IMR-90 (cell line): ENCODE data around the gene EIF4ENIF1. TPM values are rescaled to one million over a fixed set of nuclear protein-coding genes. Genes with fewer than 3 reads are reported as not detected.

Experiments
- ATAC-seq: fragments of 200-7000 bp; cut with Tn5 transposase; 2 replicates; pipeline ENCODE4 v1.9.1; 2020; ENCODE audit warnings: low read depth, mild to moderate bottlenecking, moderate library complexity
- BruUV-seq: library from RNA; stranded (reverse); fragments of 400-500 nt; replicated peaks from 2 replicates; lab custom pipeline; 2021; lab: Mats Ljungman, UMichigan
- CTCF ChIA-PET: fragments of 300-600 bp; formaldehyde crosslinking; extraction: SDS; loops from one replicate; lab custom pipeline; 2021; ENCODE audit warnings: antibody characterized with exemption; lab: Yijun Ruan, JAX
- POLR2A ChIA-PET: fragments of 300-600 bp; sonication (Branson Sonifier 250); formaldehyde crosslinking; loops from one replicate; lab custom pipeline; 2022; ENCODE audit warnings: antibody characterized with exemption; ENCODE audit not compliant: unreplicated experiment; lab: Charles Lee
- DNase-seq: peaks from one replicate; pipeline ENCODE4 v3.0.0; 2013
- H2AFZ ChIP-seq: replicated peaks from 2 replicates; pipeline ENCODE3; 2013; ENCODE audit warnings: low read length, mild to moderate bottlenecking; ENCODE audit not compliant: poor library complexity
- H2AK5ac ChIP-seq: 2 replicates; pipeline ENCODE4 v1.6.1; 2013; ENCODE audit warnings: low read depth, low read length, inconsistent platforms
- H2AK9ac ChIP-seq: replicated peaks from 2 replicates; pipeline ENCODE3; 2013; ENCODE audit warnings: mild to moderate bottlenecking, low read depth, low read length, moderate library complexity; ENCODE audit not compliant: poor library complexity
- H2BK120ac ChIP-seq: 2 replicates; pipeline ENCODE4 v1.6.1; 2013; ENCODE audit warnings: low read depth, low read length, inconsistent platforms
- H2BK15ac ChIP-seq: 3 replicates; pipeline ENCODE4 v1.6.1; 2013; ENCODE audit warnings: low read depth, low read length, inconsistent platforms
- H2BK20ac ChIP-seq: 2 replicates; pipeline ENCODE4 v1.6.1; 2013; ENCODE audit warnings: low read depth, mild to moderate bottlenecking, inconsistent platforms, low read length, moderate library complexity
- H2BK5ac ChIP-seq: 2 replicates; pipeline ENCODE4 v1.6.1; 2013; ENCODE audit warnings: mild to moderate bottlenecking, low read depth, low read length, inconsistent platforms; ENCODE audit not compliant: poor library complexity, severe bottlenecking
- H3K14ac ChIP-seq: replicated peaks from 2 replicates; pipeline ENCODE4 v1.6.1; 2013; ENCODE audit warnings: low read depth, low read length, inconsistent platforms
- H3K18ac ChIP-seq: 2 replicates; pipeline ENCODE4 v1.6.1; 2013; ENCODE audit warnings: low read depth, low read length, control low read depth
- H3K23ac ChIP-seq: 2 replicates; pipeline ENCODE4 v1.6.1; 2013; ENCODE audit warnings: low read depth, low read length, inconsistent platforms
- H3K27ac ChIP-seq: 2 replicates; pipeline ENCODE4 v1.5.1; 2013; ENCODE audit warnings: mild to moderate bottlenecking, control low read depth, low read length; ENCODE audit not compliant: insufficient read depth
- H3K27me3 ChIP-seq: 2 replicates; pipeline ENCODE4 v1.6.1; 2013; ENCODE audit warnings: low read length; ENCODE audit not compliant: control insufficient read depth, insufficient read depth
- H3K36me3 ChIP-seq: 2 replicates; pipeline ENCODE4 v1.6.1; 2013; ENCODE audit warnings: low read length, mixed read lengths; ENCODE audit not compliant: control insufficient read depth, insufficient read depth
- H3K4ac ChIP-seq: 2 replicates; pipeline ENCODE4 v1.6.1; 2013; ENCODE audit warnings: low read depth, low read length, inconsistent platforms
- H3K4me1 ChIP-seq: 2 replicates; pipeline ENCODE4 v1.6.1; 2013; ENCODE audit warnings: low read length, mixed read lengths; ENCODE audit not compliant: control insufficient read depth, insufficient read depth
- H3K4me2 ChIP-seq: 2 replicates; pipeline ENCODE4 v1.6.1; 2013; ENCODE audit warnings: low read depth, mild to moderate bottlenecking, control low read depth, low read length, moderate library complexity
- H3K4me3 ChIP-seq: 2 replicates; pipeline ENCODE4 v1.5.1; 2013; ENCODE audit warnings: low read depth, mild to moderate bottlenecking, control low read depth, low read length, moderate library complexity; ENCODE audit not compliant: insufficient read depth
- H3K56ac ChIP-seq: 2 replicates; pipeline ENCODE4 v1.6.1; 2013; ENCODE audit warnings: low read length, inconsistent platforms; ENCODE audit not compliant: insufficient read depth; ENCODE audit errors: extremely low read depth
- H3K79me1 ChIP-seq, 2 experiments: 2 replicates each; pipeline ENCODE4 v1.6.1; 2013; ENCODE audit warnings: low read length in 2 of 2, inconsistent platforms in 1 of 2, low read depth in 1 of 2
- H3K9ac ChIP-seq: 2 replicates; pipeline ENCODE4 v1.6.1; 2013; ENCODE audit warnings: low read depth, low read length, control low read depth
- H3K9me1 ChIP-seq: 2 replicates; pipeline ENCODE4 v1.6.1; 2013; ENCODE audit warnings: low read length, inconsistent platforms; ENCODE audit not compliant: insufficient read depth
- H3K9me3 ChIP-seq: 2 replicates; pipeline ENCODE4 v1.6.1; 2013; ENCODE audit warnings: low read length; ENCODE audit not compliant: control insufficient read depth, insufficient read depth
- H4K20me1 ChIP-seq: 2 replicates; pipeline ENCODE4 v1.6.1; 2013; ENCODE audit warnings: low read length, inconsistent platforms; ENCODE audit not compliant: insufficient read depth
- H4K5ac ChIP-seq: 2 replicates; pipeline ENCODE4 v1.6.1; 2013; ENCODE audit warnings: mild to moderate bottlenecking, low read depth, low read length, control low read depth
- H4K8ac ChIP-seq, 2 experiments: 2 replicates each; pipeline ENCODE4 v1.6.1; 2013; ENCODE audit warnings: low read depth in 2 of 2, low read length in 2 of 2, control low read depth in 1 of 2, inconsistent platforms in 1 of 2
- H4K91ac ChIP-seq: 2 replicates; pipeline ENCODE4 v1.6.1; 2013; ENCODE audit warnings: low read depth, low read length, inconsistent platforms; ENCODE audit not compliant: insufficient read depth
- BHLHE40 ChIP-seq: fragments of 150-350 bp; IDR thresholded peaks from 2 replicates; pipeline ENCODE4 v1.6.1; 2016; ENCODE audit warnings: mild to moderate bottlenecking, low read depth, low read length
- CHD1 ChIP-seq: IDR thresholded peaks from 2 replicates; pipeline ENCODE4 v1.6.1; 2012; ENCODE audit warnings: low read depth, low read length, improper control_type of control experiment
- FOS ChIP-seq: fragments of 150-350 bp; IDR thresholded peaks from 2 replicates; pipeline ENCODE4 v1.6.1; 2016; ENCODE audit warnings: low read depth, low read length
- MAZ ChIP-seq: IDR thresholded peaks from 2 replicates; pipeline ENCODE4 v1.6.1; 2012; ENCODE audit warnings: low read depth, mild to moderate bottlenecking, low read length, improper control_type of control experiment, moderate library complexity, borderline replicate concordance
- NFE2L2 ChIP-seq: fragments of 150-350 bp; IDR thresholded peaks from 2 replicates; pipeline ENCODE4 v1.6.1; 2016; ENCODE audit warnings: low read depth, mild to moderate bottlenecking, low read length
- POLR2A ChIP-seq: IDR thresholded peaks from 2 replicates; pipeline ENCODE4 v1.6.1; 2012; ENCODE audit warnings: mild to moderate bottlenecking, low read depth, low read length
- RAD21 ChIP-seq: IDR thresholded peaks from 2 replicates; pipeline ENCODE4 v1.6.1; 2012; ENCODE audit warnings: low read length, improper control_type of control experiment
- RCOR1 ChIP-seq: IDR thresholded peaks from 2 replicates; pipeline ENCODE4 v1.6.1; 2012; ENCODE audit warnings: mild to moderate bottlenecking, low read length, improper control_type of control experiment; ENCODE audit not compliant: insufficient replicate concordance
- RFX5 ChIP-seq: IDR thresholded peaks from 2 replicates; pipeline ENCODE4 v1.8.0; 2012; ENCODE audit warnings: low read depth, mild to moderate bottlenecking, low read length, moderate library complexity
- SMC3 ChIP-seq: fragments of 150-350 bp; IDR thresholded peaks from 2 replicates; pipeline ENCODE4 v1.6.1; 2016; ENCODE audit warnings: low read depth, mild to moderate bottlenecking, antibody characterized with exemption, low read length, moderate library complexity
- WGBS, 2 experiments: methylation state at CpG; one replicate each; pipeline versions ENCODE4 v1.1.5 to v1.1.7; 2013; ENCODE audit warnings: missing lambda C conversion rate in 2 of 2; ENCODE audit not compliant: insufficient read length in 1 of 2; ENCODE audit errors: extremely low coverage in 2 of 2; 5-methylcytosine and 5-hydroxymethylcytosine counted together
- dilution Hi-C: fragments of 300-500 bp; cut with HindIII; formaldehyde crosslinking; loops from one replicate; pipeline ENCODE4 v1.14.3; 2018; ENCODE audit warnings: low sequenced_read_pairs; ENCODE audit not compliant: unreplicated experiment
- in situ Hi-C: fragments of 300-500 bp; cut with MboI; formaldehyde crosslinking; loops from 3 replicates; pipeline ENCODE4 v1.14.3; 2019; ENCODE audit warnings: low sequenced_read_pairs, inconsistent platforms, mixed read lengths
- intact Hi-C: fragments of 100-400 bp; cut with micrococcal nuclease; formaldehyde crosslinking; loops from 2 replicates; pipeline ENCODE4 v1.10.0; 2022
- polyA plus RNA-seq, 3 experiments: library from polyadenylated mRNA; depleted of rRNA; stranded (reverse); fragments of >200 nt; gene quantifications; 2 replicates each; pipeline ENCODE4 v1.2.3, GENCODE V29; 2012; ENCODE audit warnings: low replicate concordance in 1 of 3
- total RNA-seq: library from RNA; depleted of rRNA; stranded (reverse); fragments of >200 nt; gene quantifications from 2 replicates; pipeline ENCODE4 v1.2.3, GENCODE V29; 2012
- TF ChIP-seq, protein P1 (sequence below): fragments of 150-350 bp; IDR thresholded peaks from 2 replicates; pipeline ENCODE4 v1.6.1; 2017; ENCODE audit warnings: mild to moderate bottlenecking, antibody characterized with exemption, low read length, low read depth
- TF ChIP-seq, protein P2 (sequence below): fragments of 150-350 bp; IDR thresholded peaks from 2 replicates; pipeline ENCODE4 v1.6.1; 2016; ENCODE audit warnings: low read depth, mild to moderate bottlenecking, low read length, moderate library complexity, borderline replicate concordance
- TF ChIP-seq, protein P3 (sequence below): conservative IDR thresholded peaks from 2 replicates; pipeline ENCODE4 v1.5.1; 2012; ENCODE audit warnings: mild to moderate bottlenecking, low read depth, low read length, improper control_type of control experiment

The EIF4ENIF1 gene
- total and polyA plus RNA-seq, 2 of the 4 experiments (the other 2 are of a cell fraction) = 14.7 to 16.0 TPM

DNA sequence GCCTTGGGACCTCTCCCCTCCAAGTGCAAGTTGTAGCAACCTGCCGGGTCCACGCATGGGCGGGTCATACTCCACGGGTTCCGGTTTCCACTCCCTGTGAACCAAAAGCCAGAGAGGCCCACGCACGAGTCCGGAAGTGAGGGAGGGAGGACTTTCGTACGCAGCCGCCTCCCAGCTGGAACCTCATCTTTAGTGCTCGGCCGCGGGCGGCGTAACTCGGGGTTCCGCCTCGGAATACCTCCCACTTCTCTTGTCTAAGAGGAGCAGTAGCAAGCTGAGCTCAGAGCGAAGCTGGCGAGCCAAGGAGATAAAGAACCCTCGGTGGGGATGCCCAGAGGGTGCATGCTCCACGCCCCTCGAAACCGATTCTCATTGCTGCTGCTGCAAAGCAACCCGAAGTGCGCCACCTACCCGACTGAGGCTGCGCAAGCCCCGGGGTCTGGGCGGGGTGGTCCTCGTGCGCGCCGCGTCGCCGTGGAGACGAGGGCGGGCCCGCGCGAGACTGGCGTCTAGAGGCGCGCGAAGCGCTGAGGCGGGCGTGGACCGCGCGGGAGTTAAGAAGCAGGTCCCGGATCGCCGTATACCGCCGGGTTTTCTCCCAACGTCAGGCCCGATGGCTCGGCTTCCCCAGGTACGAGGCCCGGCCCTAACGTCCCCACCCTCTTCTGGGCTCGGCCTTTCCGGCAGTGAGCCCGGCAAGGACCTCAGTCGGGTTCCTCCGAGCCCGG is 6.5 kb upstream of the EIF4ENIF1 start, which contains the start of gene SFI1:
Gene SFI1 (plus strand): TSS at position 530 of the 728 bp plus-strand sequence. CDS start 11,749 bp downstream, outside the sequence.
- ATAC-seq = peak; percentile 98
- 0% methylated on average over 16 of the region's 70 CpGs; no CpG with 5 or more reads in 1 of the 2 experiments for WGBS, 2 experiments
- no peaks in the 10 kb centered on the region; the same call in 1 of the 2 replicates for H3K9me1 ChIP-seq
- no peaks in the 10 kb centered on the region for H4K20me1 ChIP-seq
- H3K27me3 ChIP-seq = no peaks in the 10 kb centered on the region
- in situ Hi-C loops (no loop called here), dilution Hi-C loops (no loop called here), intact Hi-C loops (loop anchor here (2.0 to 5.0 kb wide), 2 partner anchors 36 to 137 kb away; no protein-coding TSS in a partner anchor)
- peak within 1 kb of the TSS; percentile 58; the same call in 1 of the 2 replicates for H4K5ac ChIP-seq
- peak within 1 kb of the TSS; percentile 74 for H3K4me2 ChIP-seq
- H3K14ac ChIP-seq = peak within 1 kb of the TSS; percentile 71
- peak within 1 kb of the TSS; percentile 56 for H2BK5ac ChIP-seq
- no peaks in the 10 kb centered on the region for H3K36me3 ChIP-seq
- H2AFZ ChIP-seq = peak within 1 kb of the TSS; percentile 94
- peak within 1 kb of the TSS; percentile 80 for H3K27ac ChIP-seq
- H4K91ac ChIP-seq = peak within 1 kb of the TSS; percentile 66; the same call in 1 of the 2 replicates
- H3K9me3 ChIP-seq = no peaks in the 10 kb centered on the region
- ChIA-PET CTCF (interaction anchor here (0.6 kb wide), 1 partner anchor 9 kb away, joined by 3 read pairs; no protein-coding TSS in a partner anchor), POLR2A (no interaction called here)
- BruUV-seq = TSS peak; percentile 63
- H3K4ac ChIP-seq = peak within 1 kb of the TSS; percentile 75
- 0 out of 2 replicates have a peak within 1 kb of the TSS, but pooled peaks have one; percentile 31 for H2AK5ac ChIP-seq
- peak within 1 kb of the TSS; percentile 50; the same call in 1 of the 2 replicates for H3K56ac ChIP-seq
- DNase-seq = peak; percentile 87
- 0 out of 2 replicates have a peak within 1 kb of the TSS, but pooled peaks have one; percentile 16 for H3K18ac ChIP-seq
- peak within 1 kb of the TSS; percentile 30 to 85 for H4K8ac ChIP-seq
- H2AK9ac ChIP-seq = peak within 1 kb of the TSS; percentile 70
- no peak within 1 kb of the TSS; the same call in 2 of the 3 replicates for H2BK15ac ChIP-seq
- H3K79me1 ChIP-seq = peaks cover 16 to 30% of the 10 kb centered on the region in 2 experiments
- peak within 1 kb of the TSS; percentile 74 for H3K23ac ChIP-seq
- H2BK20ac ChIP-seq = no peak within 1 kb of the TSS
- H3K4me1 ChIP-seq = no peaks in the 10 kb centered on the region
- H3K9ac ChIP-seq = peak within 1 kb of the TSS; percentile 69
- peak within 1 kb of the TSS; percentile 60; the same call in 1 of the 2 replicates for H2BK120ac ChIP-seq
- peak within 1 kb of the TSS; percentile 77 for H3K4me3 ChIP-seq
- TF ChIP-seq CHD1 = no peak
- no peak; the same call in 1 of the 2 replicates for TF ChIP-seq POLR2A
- no peak for TF ChIP-seq FOS
- no peak for TF ChIP-seq RAD21
- TF ChIP-seq BHLHE40 = 0 out of 2 replicates have a peak, but pooled peaks have one; percentile 14
- TF ChIP-seq, protein P1, sequence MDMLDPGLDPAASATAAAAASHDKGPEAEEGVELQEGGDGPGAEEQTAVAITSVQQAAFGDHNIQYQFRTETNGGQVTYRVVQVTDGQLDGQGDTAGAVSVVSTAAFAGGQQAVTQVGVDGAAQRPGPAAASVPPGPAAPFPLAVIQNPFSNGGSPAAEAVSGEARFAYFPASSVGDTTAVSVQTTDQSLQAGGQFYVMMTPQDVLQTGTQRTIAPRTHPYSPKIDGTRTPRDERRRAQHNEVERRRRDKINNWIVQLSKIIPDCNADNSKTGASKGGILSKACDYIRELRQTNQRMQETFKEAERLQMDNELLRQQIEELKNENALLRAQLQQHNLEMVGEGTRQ = peak; percentile 37; the same call in 1 of the 2 replicates
- no peak for TF ChIP-seq SMC3
- TF ChIP-seq, protein P2, sequence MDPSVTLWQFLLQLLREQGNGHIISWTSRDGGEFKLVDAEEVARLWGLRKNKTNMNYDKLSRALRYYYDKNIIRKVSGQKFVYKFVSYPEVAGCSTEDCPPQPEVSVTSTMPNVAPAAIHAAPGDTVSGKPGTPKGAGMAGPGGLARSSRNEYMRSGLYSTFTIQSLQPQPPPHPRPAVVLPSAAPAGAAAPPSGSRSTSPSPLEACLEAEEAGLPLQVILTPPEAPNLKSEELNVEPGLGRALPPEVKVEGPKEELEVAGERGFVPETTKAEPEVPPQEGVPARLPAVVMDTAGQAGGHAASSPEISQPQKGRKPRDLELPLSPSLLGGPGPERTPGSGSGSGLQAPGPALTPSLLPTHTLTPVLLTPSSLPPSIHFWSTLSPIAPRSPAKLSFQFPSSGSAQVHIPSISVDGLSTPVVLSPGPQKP = no peak
- TF ChIP-seq, protein P3, sequence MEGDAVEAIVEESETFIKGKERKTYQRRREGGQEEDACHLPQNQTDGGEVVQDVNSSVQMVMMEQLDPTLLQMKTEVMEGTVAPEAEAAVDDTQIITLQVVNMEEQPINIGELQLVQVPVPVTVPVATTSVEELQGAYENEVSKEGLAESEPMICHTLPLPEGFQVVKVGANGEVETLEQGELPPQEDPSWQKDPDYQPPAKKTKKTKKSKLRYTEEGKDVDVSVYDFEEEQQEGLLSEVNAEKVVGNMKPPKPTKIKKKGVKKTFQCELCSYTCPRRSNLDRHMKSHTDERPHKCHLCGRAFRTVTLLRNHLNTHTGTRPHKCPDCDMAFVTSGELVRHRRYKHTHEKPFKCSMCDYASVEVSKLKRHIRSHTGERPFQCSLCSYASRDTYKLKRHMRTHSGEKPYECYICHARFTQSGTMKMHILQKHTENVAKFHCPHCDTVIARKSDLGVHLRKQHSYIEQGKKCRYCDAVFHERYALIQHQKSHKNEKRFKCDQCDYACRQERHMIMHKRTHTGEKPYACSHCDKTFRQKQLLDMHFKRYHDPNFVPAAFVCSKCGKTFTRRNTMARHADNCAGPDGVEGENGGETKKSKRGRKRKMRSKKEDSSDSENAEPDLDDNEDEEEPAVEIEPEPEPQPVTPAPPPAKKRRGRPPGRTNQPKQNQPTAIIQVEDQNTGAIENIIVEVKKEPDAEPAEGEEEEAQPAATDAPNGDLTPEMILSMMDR = peak; percentile 27
- no peak for TF ChIP-seq RFX5
- TF ChIP-seq RCOR1 = no peak
- no peak for TF ChIP-seq NFE2L2
- peak; percentile 73; the same call in 1 of the 2 replicates for TF ChIP-seq MAZ
